NCI-H1105 (cell line): ENCODE measurements around the gene GYPC.

Source experiments
- DNase-seq: peaks from one replicate; lab custom pipeline; 2025; lab: John Stamatoyannopoulos, UW

GYPC gene

GRCh38 chr2:126650994-126651393 lies 5.0 kb upstream of the GYPC start:
- DNase-seq: no peak

GRCh38 chr2:126652323-126652891 lies 3.6 kb upstream of the GYPC start:
- no peak for DNase-seq

GRCh38 chr2:126653109-126653508 lies 2.8 kb upstream of the GYPC start:
- no peak for DNase-seq

- DNase-seq: no peak
Measured at GRCh38 chr2:126653761-126654160, 2.2 kb upstream of the GYPC start.

GRCh38 chr2:126655051-126655450 lies 907 bp upstream of the GYPC start:
- DNase-seq: no peak

GRCh38 chr2:126656431-126657147 lies 631 bp downstream of the GYPC start:
- DNase-seq: no peak

GRCh38 chr2:126657148-126657635 lies 1.2 kb downstream of the GYPC start:
- no peak for DNase-seq

- DNase-seq: no peak
Measured at GRCh38 chr2:126657636-126658318, 1.8 kb downstream of the GYPC start.

GRCh38 chr2:126658319-126658904 lies 2.5 kb downstream of the GYPC start:
- DNase-seq: no peak

- no peak for DNase-seq
Measured at GRCh38 chr2:126658905-126659561, 3.1 kb downstream of the GYPC start.

GRCh38 chr2:126659562-126660467 lies 3.9 kb downstream of the GYPC start:
- no peak for DNase-seq

- no peak for DNase-seq
Measured at GRCh38 chr2:126660971-126661370, 5.0 kb downstream of the GYPC start.

GRCh38 chr2:126661702-126662500 lies 5.9 kb downstream of the GYPC start:
- DNase-seq: no peak

GRCh38 chr2:126662621-126663020 lies 6.7 kb downstream of the GYPC start:
- no peak for DNase-seq

GRCh38 chr2:126663184-126663963 lies 7.4 kb downstream of the GYPC start:
- DNase-seq: no peak

- DNase-seq: no peak
Measured at GRCh38 chr2:126664234-126664633, 8.3 kb downstream of the GYPC start.

- DNase-seq: no peak
Measured at GRCh38 chr2:126664639-126665038, 8.7 kb downstream of the GYPC start.

- DNase-seq: no peak
Measured at GRCh38 chr2:126665483-126665882, 9.5 kb downstream of the GYPC start.

- DNase-seq: no peak
Measured at GRCh38 chr2:126668254-126668653, 12.3 kb downstream of the GYPC start.

GRCh38 chr2:126669772-126670171 lies 13.8 kb downstream of the GYPC start:
- no peak for DNase-seq
